Spleen (tissue), 11 donors: ENCODE results near the gene MSL3B.
A peak's percentile ranks its signal among the peaks of the same experiment; 100 is the strongest.

Source experiments
- DNase-seq: peaks from one replicate; pipeline ENCODE4 v3.0.0-alpha.2; 2020
- H3K27ac ChIP-seq, 8 donors: fragments of 200-600 bp; sonication (generic) in 7 of 8; 1 replicate in 4 of 8; 2 replicates in 4 of 8; pipeline versions ENCODE4 v1.5.0 to v1.8.0; 2016 to 2021; ENCODE audit warnings: inconsistent platforms in 4 of 8, mild to moderate bottlenecking in 4 of 8, moderate library complexity in 1 of 8
- H3K27me3 ChIP-seq, 7 donors: fragments of 200-600 bp; sonication (generic) in 6 of 7; replicated peaks in 1 of 7; 1 replicate in 4 of 7; 2 replicates in 3 of 7; pipeline versions ENCODE4 v1.5.0 to v1.8.0; 2016 to 2021; ENCODE audit warnings: inconsistent platforms in 3 of 7, mild to moderate bottlenecking in 1 of 7
- H3K36me3 ChIP-seq, 6 donors: fragments of 200-600 bp; sonication (generic) in 5 of 6; 1 replicate in 4 of 6; 2 replicates in 2 of 6; pipeline versions ENCODE4 v1.5.0 to v1.8.0; 2016 to 2021; ENCODE audit warnings: inconsistent platforms in 2 of 6
- H3K4me1 ChIP-seq, 6 donors: fragments of 200-600 bp; sonication (generic) in 5 of 6; 1 replicate in 3 of 6; 2 replicates in 3 of 6; pipeline versions ENCODE4 v1.5.0 to v1.8.0; 2016 to 2021; ENCODE audit warnings: inconsistent platforms in 3 of 6
- H3K4me3 ChIP-seq, 8 donors: fragments of 200-600 bp; sonication (generic) in 7 of 8; 1 replicate in 4 of 8; 2 replicates in 4 of 8; pipeline versions ENCODE4 v1.5.0 to v1.8.0; 2016 to 2021; ENCODE audit warnings: inconsistent platforms in 4 of 8, mild to moderate bottlenecking in 4 of 8, moderate library complexity in 2 of 8
- H3K9me3 ChIP-seq, 8 donors: fragments of 200-600 bp; sonication (generic) in 7 of 8; 1 replicate in 4 of 8; 2 replicates in 4 of 8; pipeline versions ENCODE4 v1.5.0 to v1.8.0; 2016 to 2021; ENCODE audit warnings: inconsistent platforms in 4 of 8
- CTCF ChIP-seq, 11 experiments: fragments of 200-600 bp in 7 of 11; fragments of 450-650 bp in 4 of 11; sonication (generic) in 4 of 11; IDR thresholded peaks in 8 of 11; conservative IDR thresholded peaks in 3 of 11; 1 replicate in 7 of 11; 2 replicates in 4 of 11; pipeline versions ENCODE4 v1.4.0 to v1.8.0; 2016 to 2021; ENCODE audit warnings: antibody characterized with exemption in 11 of 11, inconsistent platforms in 4 of 11, mild to moderate bottlenecking in 1 of 11
- POLR2A ChIP-seq, 3 donors: fragments of 450-650 bp; IDR thresholded peaks; one replicate each; pipeline ENCODE4 v1.5.1; 2017; ENCODE audit warnings: antibody characterized with exemption in 3 of 3, mild to moderate bottlenecking in 1 of 3
- POLR2AphosphoS5 ChIP-seq, 3 donors: sonication (generic); formaldehyde crosslinking; IDR thresholded peaks; one replicate each; pipeline ENCODE4 v1.5.1; 2017; ENCODE audit warnings: antibody characterized with exemption in 3 of 3
- WGBS, 5 donors: extraction: QIAGEN DNeasy Blood & Tissue Kit in 3 of 5; methylation state at CpG; one replicate each; pipeline versions ENCODE4 v1.1.5 to v1.1.7; 2013 to 2018; 5-methylcytosine and 5-hydroxymethylcytosine counted together
- intact Hi-C: fragments of 100-400 bp; cut with DNase I; formaldehyde crosslinking; loops from one replicate; pipeline ENCODE4 v1.15.0; 2023; ENCODE audit warnings: low total_unique reads
- donor health status: healthy with polysubstance abuse.
- donor health status: DM: no; HTN: no; CAD: no; lungs with moderate emphysema.
- donor health status: DM: no; HTN: no; CAD: no.
- donor health status: Bipolar disorder and iron deficiency.
- donor health status: healthy.
- donor health status: DM: no; HTN: no; CAD: no.
- donor health status: DM: yes; HTN: yes; CAD: no.

The MSL3B gene

GRCh38 chr2:233846387-233847247 is 21.6 kb downstream of the MSL3B start:
- TF ChIP-seq CTCF (IDR thresholded peaks at IDR 0.05 in 8 of 11, conservative IDR thresholded peaks at IDR 0.05 in 3 of 11) (no peak), POLR2A (IDR thresholded peaks at IDR 0.05) (no peak), POLR2AphosphoS5 (IDR thresholded peaks at IDR 0.05) (no peak)
- intact Hi-C loops: no loop called here

GRCh38 chr2:233845301-233846060 is 22.7 kb downstream of the MSL3B start:
- Histone ChIP-seq H3K4me3 (no peak overlapping the region), H3K27me3 (no peaks in the 10 kb centered on the region), H3K27ac (no peak overlapping the region), H3K36me3 (peaks cover 0 to 98% (median 0%) of the 10 kb centered on the region in 6 donors), H3K9me3 (no peaks in the 10 kb centered on the region), H3K4me1 (no peaks in the 10 kb centered on the region)
- 93 to 100% (median 100%) methylated on average over 1 of the region's 1 CpG for WGBS, 5 donors
- intact Hi-C loops: no loop called here
- no peak for TF ChIP-seq POLR2AphosphoS5 (IDR thresholded peaks at IDR 0.05)
- no peak for TF ChIP-seq POLR2A (IDR thresholded peaks at IDR 0.05)
- no peak for TF ChIP-seq CTCF (IDR thresholded peaks at IDR 0.05 in 8 of 11, conservative IDR thresholded peaks at IDR 0.05 in 3 of 11)
- DNase-seq: peak; percentile 8

More at GRCh38 chr2:233846387-233847247, 21.6 kb downstream of the MSL3B start:
- no peak overlapping the region for H3K4me3 ChIP-seq
- peaks cover 0 to 4% (median 0%) of the 10 kb centered on the region in 7 donors for H3K27me3 ChIP-seq
- no peaks in the 10 kb centered on the region for H3K9me3 ChIP-seq
- H3K27ac ChIP-seq: no peak overlapping the region
- H3K36me3 ChIP-seq: peaks cover 0 to 91% (median 0%) of the 10 kb centered on the region in 6 donors
- 89 to 92% (median 90%) methylated on average over 16 of the region's 16 CpGs for WGBS, 5 donors
- H3K4me1 ChIP-seq: no peaks in the 10 kb centered on the region
- DNase-seq: no peak

DNA sequence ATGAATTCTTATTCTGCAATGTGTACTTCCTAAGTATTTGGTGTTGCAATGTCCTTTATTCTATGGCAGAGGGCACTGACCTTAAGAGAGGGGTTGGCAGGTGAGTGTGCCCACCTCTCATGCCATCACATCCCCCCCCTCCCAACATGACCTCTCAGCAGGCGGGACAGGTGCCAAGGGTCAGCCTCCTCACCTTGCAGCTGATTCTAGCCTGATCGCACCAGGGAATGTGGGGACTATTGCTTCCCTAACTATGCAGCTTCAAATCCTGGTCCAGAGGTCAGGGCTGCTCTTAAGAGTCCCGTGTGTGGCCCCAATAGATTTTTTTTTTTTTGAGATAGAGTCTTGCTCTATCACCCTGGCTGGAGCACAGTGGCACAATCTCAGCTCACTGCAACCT is 23.4 kb downstream of the MSL3B start:
- WGBS, 5 donors: 82 to 96% (median 95%) methylated on average over 3 of the region's 3 CpGs
- Histone ChIP-seq H3K4me3 (no peak overlapping the region), H3K27ac (no peak overlapping the region), H3K9me3 (no peaks in the 10 kb centered on the region), H3K27me3 (no peaks in the 10 kb centered on the region), H3K36me3 (peaks cover 0 to 98% (median 0%) of the 10 kb centered on the region in 6 donors), H3K4me1 (no peaks in the 10 kb centered on the region)
- intact Hi-C loops: no loop called here
- no peak for TF ChIP-seq POLR2AphosphoS5 (IDR thresholded peaks at IDR 0.05)
- no peak for TF ChIP-seq POLR2A (IDR thresholded peaks at IDR 0.05)
- no peak for TF ChIP-seq CTCF (IDR thresholded peaks at IDR 0.05 in 8 of 11, conservative IDR thresholded peaks at IDR 0.05 in 3 of 11)
- peak; percentile 21 for DNase-seq
